GM12873 (cell line): ENCODE data around the gene FAM131B.
A peak's percentile ranks its signal among the peaks of the same experiment; 100 is the strongest.

Experiments
- CTCF ChIP-seq: IDR thresholded peaks from 2 replicates; pipeline ENCODE4 v1.5.1; 2012; ENCODE audit warnings: low read depth, mild to moderate bottlenecking, moderate library complexity, low read length, control low read depth; ENCODE audit not compliant: insufficient read depth; ENCODE audit errors: missing control alignments

The FAM131B gene

GRCh38 chr7:143320620-143321019 lies 41.9 kb downstream of the FAM131B start:
- TF ChIP-seq CTCF = no peak

- no peak for TF ChIP-seq CTCF
Measured at GRCh38 chr7:143318661-143319060, 43.9 kb downstream of the FAM131B start.

GRCh38 chr7:143316492-143316891 lies 46.0 kb downstream of the FAM131B start:
- no peak for TF ChIP-seq CTCF

GRCh38 chr7:143315776-143316175 lies 46.7 kb downstream of the FAM131B start, which contains the start of gene CLCN1:
Gene CLCN1, plus strand, starts transcription at chr7:143316111. Its CDS starts 102 bp downstream, at chr7:143316213.
- TF ChIP-seq CTCF = no peak

- TF ChIP-seq CTCF = no peak
Measured at GRCh38 chr7:143314127-143314526, 48.4 kb downstream of the FAM131B start.

GRCh38 chr7:143308632-143309031 lies 53.9 kb downstream of the FAM131B start:
- TF ChIP-seq CTCF = no peak

GRCh38 chr7:143305423-143306070 lies 57.0 kb downstream of the FAM131B start:
- TF ChIP-seq CTCF = peak; percentile 78
